ENCODE measurements around the gene POLR2C.

The POLR2C gene

GRCh38 chr16:57462209-57462977 is at the start of gene POLR2C:
POLR2C (plus strand) TSS chr16:57462679; CDS start chr16:57462725, 46 bp downstream.
- peak; percentile 81 for DNase-seq (ENCODE audit: low read depth)
- TF ChIP-seq CTCF (conservative IDR thresholded peaks at IDR 0.05; ENCODE audit: control insufficient read depth, insufficient read depth, low read depth, low read length), result peak; percentile 81
- H3K4me3 ChIP-seq (ENCODE audit: control insufficient read depth, low read depth, low read length), result peak within 1 kb of the TSS; percentile 91

GRCh38 chr16:57413301-57413730 is 49.2 kb upstream of the POLR2C start:
- no peak for DNase-seq (ENCODE audit: low read depth)
- H3K4me3 ChIP-seq (ENCODE audit: control insufficient read depth, low read depth, low read length), result no peak overlapping the region
- TF ChIP-seq CTCF (conservative IDR thresholded peaks at IDR 0.05; ENCODE audit: control insufficient read depth, insufficient read depth, low read depth, low read length), result no peak

DNA sequence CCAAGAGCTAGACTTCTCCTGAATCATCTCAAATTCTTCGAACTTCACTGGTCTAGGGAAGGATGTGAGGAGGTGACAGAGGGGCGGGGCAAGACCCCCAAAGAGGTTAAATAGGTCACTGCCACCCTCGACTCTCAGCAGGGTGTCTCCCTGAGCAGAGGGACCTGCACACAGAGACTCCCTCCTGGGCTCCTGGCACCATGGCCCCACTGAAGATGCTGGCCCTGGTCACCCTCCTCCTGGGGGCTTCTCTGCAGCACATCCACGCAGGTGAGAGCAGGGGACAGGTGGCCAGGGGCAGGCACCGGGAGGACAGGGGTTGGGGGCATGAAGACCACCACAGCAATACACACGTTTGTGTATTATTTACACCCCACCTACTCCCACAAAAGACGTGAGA is 48.7 kb upstream of the POLR2C start:
- no peak for TF ChIP-seq CTCF (conservative IDR thresholded peaks at IDR 0.05; ENCODE audit: control insufficient read depth, insufficient read depth, low read depth, low read length)
- no peak overlapping the region for H3K4me3 ChIP-seq (ENCODE audit: control insufficient read depth, low read depth, low read length)
- no peak for DNase-seq (ENCODE audit: low read depth)

GRCh38 chr16:57416084-57416483 is 46.4 kb upstream of the POLR2C start:
- H3K4me3 ChIP-seq (ENCODE audit: control insufficient read depth, low read depth, low read length), result no peak overlapping the region
- no peak for TF ChIP-seq CTCF (conservative IDR thresholded peaks at IDR 0.05; ENCODE audit: control insufficient read depth, insufficient read depth, low read depth, low read length)
- no peak for DNase-seq (ENCODE audit: low read depth)

- DNase-seq (ENCODE audit: low read depth), result no peak
- H3K4me3 ChIP-seq (ENCODE audit: control insufficient read depth, low read depth, low read length), result no peak overlapping the region
- TF ChIP-seq CTCF (conservative IDR thresholded peaks at IDR 0.05; ENCODE audit: control insufficient read depth, insufficient read depth, low read depth, low read length), result no peak
Measured at GRCh38 chr16:57419506-57419905, 43.0 kb upstream of the POLR2C start.

GRCh38 chr16:57422026-57422944 is 40.2 kb upstream of the POLR2C start:
- TF ChIP-seq CTCF (conservative IDR thresholded peaks at IDR 0.05; ENCODE audit: control insufficient read depth, insufficient read depth, low read depth, low read length), result peak; percentile 90
- peak; percentile 65 for DNase-seq (ENCODE audit: low read depth)
- H3K4me3 ChIP-seq (ENCODE audit: control insufficient read depth, low read depth, low read length), result no peak overlapping the region
